SK-N-SH treated with all-trans-retinoic acid at 6 μM for 48 hours (cell line): Measurements from ENCODE around the gene C6orf89.

Experiments
- CSDC2 ChIP-seq: fragments of 250-450 bp; sonication (Bioruptor Pico); IDR thresholded peaks from 2 replicates; pipeline ENCODE4 v1.5.0; 2020; ENCODE audit warnings: mild to moderate bottlenecking, moderate library complexity
- ZNF565 ChIP-seq: fragments of 450-650 bp; formaldehyde crosslinking; conservative IDR thresholded peaks from 2 replicates; pipeline ENCODE4 v1.5.0; 2020; ENCODE audit warnings: low read depth, mild to moderate bottlenecking, moderate library complexity
- ZNF70 ChIP-seq: fragments of 450-650 bp; formaldehyde crosslinking; IDR thresholded peaks from 2 replicates; pipeline ENCODE4 v1.5.0; 2020; ENCODE audit warnings: mild to moderate bottlenecking, moderate library complexity
- TF ChIP-seq, protein P1 (sequence below): fragments of 250-450 bp; sonication (Bioruptor Pico); IDR thresholded peaks from 2 replicates; pipeline ENCODE4 v1.5.0; 2020; ENCODE audit warnings: mild to moderate bottlenecking, moderate library complexity

DNA sequence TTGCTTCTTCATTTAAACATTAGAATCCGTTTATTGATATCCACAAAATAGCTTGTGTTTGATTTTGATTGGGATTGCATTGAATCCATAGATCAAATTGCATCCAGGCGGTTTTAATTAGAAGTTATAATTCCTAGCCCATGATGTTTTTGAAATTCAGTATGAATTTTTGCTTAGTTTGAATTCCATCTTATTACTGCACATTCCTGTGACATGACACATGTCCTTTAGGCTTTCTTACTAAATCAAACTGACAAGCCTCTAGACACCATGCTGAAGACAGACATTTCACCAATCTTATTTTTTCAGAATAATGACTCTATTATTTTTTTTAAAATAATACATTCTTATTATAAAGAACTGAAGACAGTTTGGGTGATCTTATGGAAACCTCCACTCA, 47.4 kb downstream of the C6orf89 start:
- TF ChIP-seq, protein P1, sequence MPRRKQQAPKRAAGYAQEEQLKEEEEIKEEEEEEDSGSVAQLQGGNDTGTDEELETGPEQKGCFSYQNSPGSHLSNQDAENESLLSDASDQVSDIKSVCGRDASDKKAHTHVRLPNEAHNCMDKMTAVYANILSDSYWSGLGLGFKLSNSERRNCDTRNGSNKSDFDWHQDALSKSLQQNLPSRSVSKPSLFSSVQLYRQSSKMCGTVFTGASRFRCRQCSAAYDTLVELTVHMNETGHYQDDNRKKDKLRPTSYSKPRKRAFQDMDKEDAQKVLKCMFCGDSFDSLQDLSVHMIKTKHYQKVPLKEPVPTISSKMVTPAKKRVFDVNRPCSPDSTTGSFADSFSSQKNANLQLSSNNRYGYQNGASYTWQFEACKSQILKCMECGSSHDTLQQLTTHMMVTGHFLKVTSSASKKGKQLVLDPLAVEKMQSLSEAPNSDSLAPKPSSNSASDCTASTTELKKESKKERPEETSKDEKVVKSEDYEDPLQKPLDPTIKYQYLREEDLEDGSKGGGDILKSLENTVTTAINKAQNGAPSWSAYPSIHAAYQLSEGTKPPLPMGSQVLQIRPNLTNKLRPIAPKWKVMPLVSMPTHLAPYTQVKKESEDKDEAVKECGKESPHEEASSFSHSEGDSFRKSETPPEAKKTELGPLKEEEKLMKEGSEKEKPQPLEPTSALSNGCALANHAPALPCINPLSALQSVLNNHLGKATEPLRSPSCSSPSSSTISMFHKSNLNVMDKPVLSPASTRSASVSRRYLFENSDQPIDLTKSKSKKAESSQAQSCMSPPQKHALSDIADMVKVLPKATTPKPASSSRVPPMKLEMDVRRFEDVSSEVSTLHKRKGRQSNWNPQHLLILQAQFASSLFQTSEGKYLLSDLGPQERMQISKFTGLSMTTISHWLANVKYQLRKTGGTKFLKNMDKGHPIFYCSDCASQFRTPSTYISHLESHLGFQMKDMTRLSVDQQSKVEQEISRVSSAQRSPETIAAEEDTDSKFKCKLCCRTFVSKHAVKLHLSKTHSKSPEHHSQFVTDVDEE, result no peak
- TF ChIP-seq ZNF70 (CRISPR knock-in tag), result no peak
- no peak for TF ChIP-seq CSDC2
- TF ChIP-seq ZNF565 (CRISPR knock-in tag), result no peak
